Measurements from ENCODE around the gene CPED1.

DNA sequence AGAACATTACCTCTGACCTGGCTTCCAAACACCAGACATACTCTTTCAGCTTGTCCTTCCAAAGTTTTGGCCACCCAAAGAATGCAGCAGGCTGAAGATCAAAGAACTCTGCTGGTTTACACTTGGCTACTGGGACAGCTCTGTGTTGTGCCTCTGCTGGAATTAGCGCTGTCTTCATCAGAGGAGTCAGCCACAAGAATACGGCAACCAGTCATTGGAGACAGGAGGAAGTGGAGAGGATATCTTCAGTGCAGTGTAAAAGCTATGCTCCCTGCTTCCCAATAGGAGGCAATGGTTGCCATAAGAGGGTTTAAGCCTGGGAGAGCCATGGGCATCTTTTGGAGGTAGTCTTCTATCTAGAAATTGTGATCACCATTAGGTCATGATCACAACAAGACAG lies 213.6 kb downstream of the CPED1 start:
- TF ChIP-seq, protein P1, sequence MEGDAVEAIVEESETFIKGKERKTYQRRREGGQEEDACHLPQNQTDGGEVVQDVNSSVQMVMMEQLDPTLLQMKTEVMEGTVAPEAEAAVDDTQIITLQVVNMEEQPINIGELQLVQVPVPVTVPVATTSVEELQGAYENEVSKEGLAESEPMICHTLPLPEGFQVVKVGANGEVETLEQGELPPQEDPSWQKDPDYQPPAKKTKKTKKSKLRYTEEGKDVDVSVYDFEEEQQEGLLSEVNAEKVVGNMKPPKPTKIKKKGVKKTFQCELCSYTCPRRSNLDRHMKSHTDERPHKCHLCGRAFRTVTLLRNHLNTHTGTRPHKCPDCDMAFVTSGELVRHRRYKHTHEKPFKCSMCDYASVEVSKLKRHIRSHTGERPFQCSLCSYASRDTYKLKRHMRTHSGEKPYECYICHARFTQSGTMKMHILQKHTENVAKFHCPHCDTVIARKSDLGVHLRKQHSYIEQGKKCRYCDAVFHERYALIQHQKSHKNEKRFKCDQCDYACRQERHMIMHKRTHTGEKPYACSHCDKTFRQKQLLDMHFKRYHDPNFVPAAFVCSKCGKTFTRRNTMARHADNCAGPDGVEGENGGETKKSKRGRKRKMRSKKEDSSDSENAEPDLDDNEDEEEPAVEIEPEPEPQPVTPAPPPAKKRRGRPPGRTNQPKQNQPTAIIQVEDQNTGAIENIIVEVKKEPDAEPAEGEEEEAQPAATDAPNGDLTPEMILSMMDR (IDR thresholded peaks at IDR 0.05) = no peak
- TF ChIP-seq POLR2A (IDR thresholded peaks at IDR 0.05) = no peak
